ENCODE results near the gene AEBP1. TPM values are rescaled to one million over a fixed set of nuclear protein-coding genes. Genes with fewer than 3 reads are reported as not detected.
A peak's percentile ranks its signal among the peaks of the same experiment; 100 is the strongest.

AEBP1 gene
- total and polyA plus RNA-seq, 7 donors: 2.8 to 22.0 (median 7.8) TPM

DNA sequence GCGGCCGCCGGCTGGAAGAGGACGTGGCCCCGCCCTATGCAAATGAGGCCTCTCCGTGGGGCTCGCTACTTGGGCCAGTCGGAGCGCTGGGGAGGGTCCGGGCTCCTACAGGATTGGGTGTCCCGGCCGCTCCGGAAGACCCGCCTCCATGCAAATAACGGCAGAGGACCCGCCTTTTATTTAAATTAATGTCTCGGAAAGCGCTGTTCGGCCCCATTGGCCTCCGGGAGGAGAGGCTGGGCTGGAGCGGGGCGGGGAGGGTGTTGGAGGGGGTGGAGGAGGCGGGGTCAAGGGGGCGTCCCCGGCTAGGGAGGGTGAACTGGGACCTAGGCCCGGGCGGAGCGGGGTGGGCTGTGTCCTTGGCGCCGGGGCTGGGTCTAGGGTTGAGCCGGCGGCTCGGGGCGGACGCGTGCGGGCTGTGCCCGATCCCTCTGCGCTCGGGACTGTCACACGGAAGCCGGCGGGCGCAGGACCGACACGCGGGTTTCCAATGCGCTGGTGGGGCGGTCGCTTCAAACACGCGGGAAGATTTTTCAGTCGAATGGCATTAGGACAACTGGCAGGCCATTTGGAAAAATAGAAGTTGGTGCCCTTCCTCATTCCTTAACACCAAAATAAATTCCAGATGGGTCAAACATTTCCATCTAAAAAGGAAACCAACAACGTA lies 21.5 kb upstream of the AEBP1 start:
- Histone ChIP-seq H3K36me3 (ENCODE audit: insufficient read depth in 1 of 2, low read depth in 1 of 2) (peaks cover 0 to 30% of the 10 kb centered on the region in 2 donors), H3K27ac (peak overlapping the region; percentile 83), H3K27me3 (ENCODE audit: insufficient read depth in 3 of 3, low read length in 2 of 3) (no peaks in the 10 kb centered on the region), H3K4me3 (peak overlapping the region; percentile 73), H3K4me1 (peaks cover 35% of the 10 kb centered on the region), H3K9me3 (no peaks in the 10 kb centered on the region)
- DNase-seq: peak; percentile 99 to 100
- ATAC-seq: peak; percentile 94 to 96 (median 94)
- intact Hi-C loops (cut with DNase I): loop anchor here in 1 of 2 donors (5.0 kb wide), 3 partner anchors 40 to 120 kb away; partner anchors contain the start of genes DBNL, POLD2 and YKT6
- 0 to 1% (median 0%) methylated on average over 41 to 54 of the region's 54 CpGs for WGBS, 3 donors
- no peak for TF ChIP-seq CTCF (IDR thresholded peaks at IDR 0.05)

- ATAC-seq: no peak
- peak overlapping the region; percentile 37 for H3K27ac ChIP-seq
- peaks cover 28% of the 10 kb centered on the region for H3K4me1 ChIP-seq
- no peak for TF ChIP-seq CTCF (IDR thresholded peaks at IDR 0.05)
- peaks cover 0 to 18% of the 10 kb centered on the region in 2 donors for H3K36me3 ChIP-seq (ENCODE audit: insufficient read depth in 1 of 2, low read depth in 1 of 2)
- H3K27me3 ChIP-seq (ENCODE audit: insufficient read depth in 3 of 3, low read length in 2 of 3): no peaks in the 10 kb centered on the region
- H3K4me3 ChIP-seq: no peak overlapping the region
- intact Hi-C loops (cut with DNase I): loop anchor here in 1 of 2 donors (5.0 kb wide), 3 partner anchors 39 to 119 kb away; partner anchors contain the start of genes DBNL, POLD2 and YKT6
- DNase-seq: peak; percentile 5 to 25
- no peaks in the 10 kb centered on the region for H3K9me3 ChIP-seq
- WGBS, 3 donors: 88 to 97% (median 91%) methylated on average over 3 of the region's 3 CpGs
Observed at GRCh38 chr7:44083796-44084195, 20.3 kb upstream of the AEBP1 start.

DNA sequence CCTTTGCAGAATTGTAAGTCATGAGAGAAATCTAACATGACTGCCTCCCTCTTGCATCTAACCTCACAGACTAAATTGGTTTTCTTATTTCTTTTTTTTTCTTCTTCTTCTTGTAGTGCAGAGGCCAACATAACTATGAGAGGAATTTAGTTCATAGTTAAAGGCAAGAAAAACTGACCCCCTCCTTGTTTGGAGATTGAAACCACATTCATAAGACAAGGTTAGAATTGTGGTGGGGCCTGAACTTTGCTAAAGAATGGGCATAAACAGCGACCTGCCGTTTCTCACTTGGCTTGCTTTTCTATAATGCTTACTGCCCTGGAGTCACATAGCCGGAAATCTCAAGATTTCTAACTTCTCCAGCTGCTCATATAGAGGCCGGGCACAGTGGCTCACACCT lies 19.4 kb upstream of the AEBP1 start:
- H3K36me3 ChIP-seq (ENCODE audit: insufficient read depth in 1 of 2, low read depth in 1 of 2): peaks cover 0 to 9% of the 10 kb centered on the region in 2 donors
- DNase-seq (no peak), ATAC-seq (no peak)
- H3K27ac ChIP-seq: peak overlapping the region; percentile 37
- H3K4me3 ChIP-seq: no peak overlapping the region
- H3K9me3 ChIP-seq: no peaks in the 10 kb centered on the region
- H3K4me1 ChIP-seq: peaks cover 29% of the 10 kb centered on the region
- intact Hi-C loops (cut with DNase I): loop anchor here (5.0 kb wide), 3 partner anchors 38 to 118 kb away; partner anchors contain the start of genes POLD2 (in 2 of the 2), DBNL (in 1 of the 2) and YKT6 (in 1 of the 2)
- WGBS, 3 donors: 81 to 85% (median 82%) methylated on average over 4 of the region's 4 CpGs
- TF ChIP-seq CTCF (IDR thresholded peaks at IDR 0.05): no peak
- no peaks in the 10 kb centered on the region for H3K27me3 ChIP-seq (ENCODE audit: insufficient read depth in 3 of 3, low read length in 2 of 3)

DNA sequence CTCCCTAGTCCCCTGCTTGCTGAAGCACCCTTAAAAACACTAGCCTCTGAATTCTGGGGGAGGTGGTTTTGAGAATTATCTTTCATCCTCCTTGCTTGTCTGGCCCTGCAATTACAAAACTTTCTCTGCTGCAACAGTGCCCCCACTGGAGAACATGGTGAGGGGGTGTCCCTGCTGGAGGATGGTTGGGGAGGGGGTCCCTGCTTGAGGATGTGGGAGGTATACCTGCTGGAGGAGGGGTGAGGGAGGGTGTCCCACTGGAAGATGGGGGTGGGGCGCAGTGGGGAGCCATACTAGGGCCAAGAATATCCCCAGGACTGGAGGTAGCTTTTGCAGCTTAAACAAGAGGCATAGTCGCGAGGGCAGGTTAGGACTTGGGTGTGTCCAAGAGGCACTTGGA lies 18.6 kb upstream of the AEBP1 start:
- DNase-seq (peak in 1 of 2 donors; percentile 7), ATAC-seq (no peak)
- intact Hi-C loops (cut with DNase I): loop anchor here in 1 of 2 donors (5.0 kb wide), 1 partner anchor 37 kb away; the partner anchor contains the start of gene POLD2
- Histone ChIP-seq H3K9me3 (no peaks in the 10 kb centered on the region), H3K27ac (no peak overlapping the region), H3K4me3 (no peak overlapping the region), H3K4me1 (peaks cover 22% of the 10 kb centered on the region), H3K36me3 (ENCODE audit: insufficient read depth in 1 of 2, low read depth in 1 of 2) (peaks cover 0 to under 1% of the 10 kb centered on the region in 2 donors), H3K27me3 (ENCODE audit: insufficient read depth in 3 of 3, low read length in 2 of 3) (no peaks in the 10 kb centered on the region)
- TF ChIP-seq CTCF (IDR thresholded peaks at IDR 0.05): no peak
- WGBS, 3 donors: 86 to 97% (median 92%) methylated on average over 3 of the region's 3 CpGs
